Stimulated activated CD4-positive, alpha-beta T cell treated with anti-CD3 and anti-CD28 coated beads, TNF-alpha, amount 100 ng/mL, for 1 hour (primary cell): ENCODE data around the gene LY6G5C.
"Not testable (repeated sequence)": the region's sequence is repeated elsewhere in the genome, so short reads cannot be mapped to it uniquely, and the experiment has no call there.

ENCODE experiments used
- DNase-seq, 3 donors: peaks; one replicate each; pipeline ENCODE4 v3.0.0-alpha.2; 2020; ENCODE audit warnings: low read depth in 3 of 3, low spot score in 1 of 3

The LY6G5C gene

GRCh38 chr6:31715022-31715958 lies 34.4 kb upstream of the LY6G5C start, which contains the start of gene LY6G6D:
TSS of gene LY6G6D (plus strand) at chr6:31715348. CDS start at chr6:31715356, 8 bp downstream.
- no peak for DNase-seq

GRCh38 chr6:31713991-31714684 lies 33.3 kb upstream of the LY6G5C start:
- no peak for DNase-seq

GRCh38 chr6:31713465-31713864 lies 32.6 kb upstream of the LY6G5C start:
- DNase-seq = no peak

GRCh38 chr6:31712296-31712695 lies 31.4 kb upstream of the LY6G5C start:
- DNase-seq = no peak

GRCh38 chr6:31711233-31711632 lies 30.4 kb upstream of the LY6G5C start:
- DNase-seq = no peak

GRCh38 chr6:31710523-31711219 lies 29.8 kb upstream of the LY6G5C start:
- no peak for DNase-seq

GRCh38 chr6:31709157-31709556 lies 28.3 kb upstream of the LY6G5C start:
- not testable (repeated sequence) for DNase-seq

- DNase-seq = no peak
Observed at GRCh38 chr6:31708224-31708623, 27.4 kb upstream of the LY6G5C start.

GRCh38 chr6:31707701-31708100 lies 26.8 kb upstream of the LY6G5C start:
- no peak for DNase-seq

- no peak for DNase-seq
Observed at GRCh38 chr6:31706599-31706998, 25.7 kb upstream of the LY6G5C start, which contains the start of gene LY6G6F. TSS of gene LY6G6F (plus strand) at chr6:31706866. CDS start at chr6:31706907, 41 bp downstream.

GRCh38 chr6:31705931-31706330 lies 25.1 kb upstream of the LY6G5C start:
- DNase-seq = no peak

GRCh38 chr6:31702819-31703716 lies 22.2 kb upstream of the LY6G5C start, which contains the start of gene ABHD16A:
TSS of gene ABHD16A (minus strand) at chr6:31703324. CDS start at chr6:31703281, 43 bp downstream.
- DNase-seq = peak; percentile 89 to 94 (median 94)

GRCh38 chr6:31702405-31702818 lies 21.5 kb upstream of the LY6G5C start:
- no peak for DNase-seq

- no peak for DNase-seq
Observed at GRCh38 chr6:31701666-31702404, 21.0 kb upstream of the LY6G5C start.

- DNase-seq = no peak
Observed at GRCh38 chr6:31700740-31701401, 20.0 kb upstream of the LY6G5C start.

- DNase-seq = no peak
Observed at GRCh38 chr6:31697555-31697954, 16.7 kb upstream of the LY6G5C start.

- no peak for DNase-seq
Observed at GRCh38 chr6:31693535-31693934, 12.7 kb upstream of the LY6G5C start.

- no peak for DNase-seq
Observed at GRCh38 chr6:31692886-31693285, 12.0 kb upstream of the LY6G5C start.

GRCh38 chr6:31692353-31692752 lies 11.5 kb upstream of the LY6G5C start:
- DNase-seq = no peak
